GM19397 (cell line): Measurements from ENCODE around the gene NOX1.
"Not testable (repeated sequence)": the region's sequence is repeated elsewhere in the genome, so short reads cannot be mapped to it uniquely, and the experiment has no call there.

Source experiments
- ATAC-seq: cut with Tn5 transposase; IDR thresholded peaks from one replicate; pipeline ENCODE4 v1.9.1; 2021; ENCODE audit warnings: mild to moderate bottlenecking, moderate library complexity; ENCODE audit not compliant: unreplicated experiment

NOX1 gene

GRCh38 chrX:100819837-100820666 is 54.1 kb downstream of the NOX1 start, which contains the start of gene CSTF2:
CSTF2 (plus strand) TSS chrX:100820391; CDS start chrX:100820417, 26 bp downstream.
- ATAC-seq, result peak; percentile 99

GRCh38 chrX:100819534-100819836 is 54.7 kb downstream of the NOX1 start:
- no peak for ATAC-seq

GRCh38 chrX:100817340-100817739 is 56.8 kb downstream of the NOX1 start:
- no peak for ATAC-seq

GRCh38 chrX:100812216-100813158 is 61.7 kb downstream of the NOX1 start:
- ATAC-seq, result no peak

GRCh38 chrX:100808265-100808664 is 65.9 kb downstream of the NOX1 start:
- ATAC-seq, result not testable (repeated sequence)

GRCh38 chrX:100804780-100805179 is 69.4 kb downstream of the NOX1 start:
- no peak for ATAC-seq

GRCh38 chrX:100802843-100803242 is 71.3 kb downstream of the NOX1 start:
- ATAC-seq, result no peak

GRCh38 chrX:100798484-100799214 is 75.5 kb downstream of the NOX1 start:
- no peak for ATAC-seq

- no peak for ATAC-seq
These were observed 76.8 kb downstream of the NOX1 start for GRCh38 chrX:100797359-100797758.

GRCh38 chrX:100796371-100796770 is 77.8 kb downstream of the NOX1 start:
- not testable (repeated sequence) for ATAC-seq
